HG03342 (cell line): ENCODE measurements around the gene FXYD4.
"Not testable (repeated sequence)": the region's sequence is repeated elsewhere in the genome, so short reads cannot be mapped to it uniquely, and the experiment has no call there.

Source experiments
- ATAC-seq: cut with Tn5 transposase; IDR thresholded peaks from one replicate; pipeline ENCODE4 v1.9.1; 2021; ENCODE audit warnings: mild to moderate bottlenecking, moderate library complexity; ENCODE audit not compliant: unreplicated experiment

The FXYD4 gene

DNA sequence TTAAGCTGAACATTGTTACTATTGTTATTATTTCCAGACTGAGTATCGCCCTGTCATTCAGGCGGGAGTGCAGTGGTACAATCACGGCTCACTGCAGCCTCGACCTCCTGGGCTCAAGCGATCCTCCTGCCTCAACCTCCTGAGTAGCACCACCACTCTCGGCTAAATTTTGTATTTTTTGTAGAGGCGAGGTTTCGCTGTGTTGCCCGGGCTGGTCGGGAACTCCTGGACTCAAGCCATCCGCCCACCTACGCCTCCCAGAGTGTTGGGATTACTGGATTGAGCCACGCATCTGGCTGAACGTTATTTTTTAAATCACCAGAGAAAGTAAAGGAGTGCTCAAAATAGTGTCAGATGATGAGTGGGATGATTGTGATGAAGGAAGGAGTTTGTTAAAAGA is 38.9 kb downstream of the FXYD4 start:
- no peak for ATAC-seq

DNA sequence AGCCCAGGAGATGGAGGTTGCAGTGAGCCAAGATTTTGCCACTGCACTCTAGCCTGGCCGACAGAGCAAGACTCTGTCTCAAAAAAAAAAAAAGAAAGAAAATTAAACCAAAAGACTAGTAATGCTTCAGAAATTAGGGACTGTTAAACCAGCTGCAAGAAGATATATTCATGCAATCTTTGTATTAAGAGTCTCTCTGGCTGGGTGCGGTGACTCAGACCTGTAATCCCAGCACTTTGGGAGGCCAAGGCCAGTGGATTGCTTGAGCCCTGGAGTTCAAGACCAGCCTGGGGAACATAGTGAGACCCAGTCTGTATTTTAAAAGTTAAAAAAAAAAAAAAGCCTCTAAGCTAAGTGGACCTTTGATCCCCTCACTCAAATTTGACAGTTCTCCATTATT is 40.1 kb downstream of the FXYD4 start:
- ATAC-seq: no peak

DNA sequence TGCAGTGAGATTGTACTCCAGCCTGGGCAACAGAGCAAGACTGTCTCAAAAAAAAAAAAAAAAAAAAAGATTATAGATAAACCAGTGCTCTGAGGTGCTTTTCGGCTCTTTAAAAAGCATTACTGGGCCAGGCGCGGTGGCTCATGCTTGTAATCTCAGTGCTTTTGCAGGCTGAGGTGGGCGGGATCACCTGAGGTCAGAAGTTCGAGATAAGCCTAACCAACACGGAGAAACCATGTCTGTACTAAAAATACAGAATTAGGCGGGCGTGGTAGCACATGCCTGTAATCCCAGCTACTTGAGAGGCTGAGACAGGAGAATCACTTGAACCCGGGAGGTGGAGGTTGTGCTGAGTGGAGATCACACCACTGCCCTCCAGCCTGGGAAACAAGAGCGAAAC is 44.1 kb downstream of the FXYD4 start:
- no peak for ATAC-seq

DNA sequence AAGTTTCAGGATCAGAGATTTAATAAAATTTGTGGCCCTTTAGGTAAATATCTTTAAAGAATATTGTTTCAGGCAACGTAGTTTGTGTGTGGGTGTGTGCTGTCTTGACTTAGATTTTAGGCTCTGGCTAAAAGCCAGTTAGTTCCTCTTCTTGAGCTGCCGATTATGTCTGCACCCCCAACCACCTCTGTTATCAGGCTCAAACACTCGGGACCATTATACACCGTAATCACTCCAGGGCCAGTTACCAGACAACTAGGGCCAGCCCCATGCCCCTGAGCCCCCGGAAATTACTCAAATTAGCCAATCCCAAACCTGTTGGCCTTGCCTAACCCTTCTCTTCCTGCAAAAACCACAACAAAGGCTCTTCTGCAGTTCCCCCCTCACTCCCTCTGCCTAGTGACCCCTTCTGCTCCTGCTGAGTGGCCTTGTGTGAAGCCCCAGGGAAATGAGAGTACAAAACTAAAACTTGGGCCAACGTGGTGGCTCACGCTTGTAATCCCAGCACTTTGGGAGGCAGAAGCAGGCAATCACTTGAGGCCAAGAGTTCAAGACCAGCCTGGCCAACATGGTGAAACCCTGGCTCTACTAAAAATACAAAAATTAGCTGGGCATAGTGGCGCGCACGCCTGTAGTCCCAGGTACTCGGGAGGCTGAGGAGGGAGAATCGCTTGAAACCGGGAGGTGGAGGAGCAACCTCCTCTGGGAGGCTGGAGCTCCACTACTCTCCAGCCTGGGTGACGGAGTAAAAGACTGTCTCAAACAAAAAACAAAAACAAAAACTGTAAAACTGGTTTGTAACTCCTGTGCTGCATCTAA is 46.7 kb downstream of the FXYD4 start:
- no peak for ATAC-seq

DNA sequence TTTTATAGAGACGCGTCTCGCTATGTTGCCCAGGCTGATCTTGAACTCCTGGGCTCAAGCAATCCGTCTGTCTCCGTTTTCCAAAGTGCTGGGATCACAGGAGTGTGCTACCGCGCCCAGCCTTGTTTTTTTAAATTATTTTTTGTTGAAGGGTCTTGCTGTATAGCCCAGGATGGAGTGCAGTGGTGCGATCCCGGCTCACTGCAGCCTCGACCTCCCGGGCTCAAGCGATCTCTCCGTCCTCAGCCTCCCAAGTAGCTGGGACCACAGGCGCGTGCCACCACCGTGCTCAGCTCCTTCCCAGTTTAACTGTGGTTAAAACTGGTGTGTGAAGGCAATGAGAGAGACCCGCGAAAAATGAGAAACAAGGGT is 48.5 kb downstream of the FXYD4 start:
- ATAC-seq: no peak

DNA sequence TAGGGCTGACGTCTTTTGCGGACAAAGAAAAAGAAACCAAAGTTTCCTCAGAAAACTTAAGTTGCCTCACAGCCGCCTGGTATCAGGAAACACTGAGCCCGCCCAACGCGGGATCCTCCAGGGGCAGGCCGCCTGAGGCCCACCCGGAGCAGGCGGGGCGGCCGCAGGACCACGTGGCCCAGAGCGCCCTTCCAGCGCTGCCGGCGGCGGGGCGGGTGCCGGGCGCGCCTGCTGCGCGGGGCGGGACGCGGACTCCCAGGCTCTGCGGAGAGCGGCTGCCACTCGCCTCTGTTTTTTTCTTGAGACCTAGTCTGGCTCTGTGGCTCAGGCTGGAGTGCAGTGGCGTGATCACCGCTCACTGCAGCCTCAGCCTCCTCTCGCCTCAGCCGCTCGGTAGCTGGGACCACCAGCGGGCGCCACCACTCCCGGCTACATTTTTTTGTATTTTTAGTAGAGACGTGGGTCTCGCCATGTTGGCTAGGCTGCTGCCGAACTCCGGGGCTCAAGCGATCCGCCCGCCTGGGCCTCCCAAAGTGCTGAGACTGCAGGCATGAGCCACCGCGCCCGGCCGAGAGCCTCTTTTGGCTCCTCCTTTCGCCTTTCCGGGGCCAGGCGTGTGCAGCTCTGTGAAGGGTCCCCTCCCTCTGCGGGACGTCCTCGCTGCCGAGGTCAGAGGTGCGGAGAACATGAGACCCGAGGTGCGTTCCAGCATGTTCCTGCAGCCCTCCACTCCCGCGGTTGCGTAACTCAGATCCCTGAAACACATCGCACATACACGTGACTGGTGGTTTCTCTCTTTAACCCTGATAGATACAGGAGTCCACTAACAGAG is 49.1 kb downstream of the FXYD4 start:
- peak; percentile 84 for ATAC-seq

DNA sequence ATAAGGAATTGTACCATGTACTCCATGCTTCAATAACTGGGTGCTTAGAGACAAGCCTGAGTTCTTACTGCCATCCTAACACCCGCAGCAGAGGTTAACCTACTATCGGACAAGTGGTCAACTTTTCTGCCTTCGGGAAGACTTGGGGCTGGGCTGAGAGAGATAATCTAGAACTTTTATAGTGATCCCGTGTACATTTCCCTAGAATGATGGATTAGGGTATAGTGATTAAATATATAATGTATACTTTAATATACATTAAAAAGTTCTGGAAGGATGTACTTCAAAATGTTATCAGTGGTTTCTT is 49.7 kb downstream of the FXYD4 start:
- no peak for ATAC-seq

DNA sequence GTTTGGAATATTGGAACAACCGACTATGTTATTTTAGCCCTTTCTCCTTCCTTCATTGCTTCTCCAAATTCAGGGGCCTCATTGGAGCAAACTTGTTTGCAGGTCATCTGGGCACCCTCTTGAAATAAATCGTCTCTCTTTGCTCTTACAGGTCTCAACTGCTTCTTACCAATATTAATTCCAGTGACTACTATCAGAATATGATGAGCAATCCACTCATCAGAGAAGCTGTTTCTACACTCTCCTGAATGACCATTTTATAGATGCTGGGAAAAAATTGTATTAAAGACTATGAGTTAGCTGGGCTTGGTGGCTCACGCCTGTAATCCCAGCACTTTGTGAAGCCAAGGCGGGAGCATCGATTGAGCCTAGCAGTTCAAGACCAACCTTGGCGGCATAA is 50.1 kb downstream of the FXYD4 start:
- ATAC-seq: no peak

DNA sequence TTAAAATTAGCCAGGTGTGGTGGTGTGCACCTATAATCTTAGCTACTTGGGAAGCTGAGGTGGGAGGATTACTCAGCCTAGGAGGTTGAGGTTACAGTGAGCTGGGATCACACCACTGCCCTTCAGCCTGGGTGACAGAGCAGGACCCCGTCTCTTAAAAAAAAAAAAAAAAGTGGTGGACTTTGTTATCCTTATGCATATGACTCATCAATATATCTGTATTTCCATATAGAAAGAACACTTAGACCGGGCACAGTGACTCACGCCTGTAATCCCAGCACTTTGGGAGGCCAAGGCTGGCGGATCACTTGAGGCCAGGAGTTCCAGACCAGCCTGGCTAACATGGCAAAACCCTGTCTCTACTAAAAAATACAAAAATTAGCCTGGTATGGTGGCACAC is 50.5 kb downstream of the FXYD4 start:
- not testable (repeated sequence) for ATAC-seq

DNA sequence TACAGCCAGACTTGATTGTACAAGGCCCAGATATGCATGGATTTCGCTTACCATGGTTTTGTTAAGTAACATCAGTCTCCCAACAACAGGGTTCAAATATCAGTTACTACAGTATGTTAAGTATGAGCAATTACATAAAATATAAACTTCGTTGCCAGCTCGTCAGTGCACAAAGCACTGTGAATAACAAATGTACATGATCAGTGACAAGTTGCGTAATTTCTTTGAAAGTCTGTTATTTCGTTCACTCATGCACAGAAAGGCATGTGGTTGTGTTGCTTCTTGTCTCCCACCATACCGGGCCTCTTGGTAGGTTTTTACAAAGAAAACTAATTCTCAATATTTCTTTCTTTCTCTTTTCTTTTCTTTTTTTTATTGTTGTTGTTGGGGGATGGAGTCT is 53.0 kb downstream of the FXYD4 start:
- ATAC-seq: no peak
